NCI-H526 treated with DMSO at 0.1 percent for 48 hours (cell line): ENCODE measurements around the gene SH3GL1.
A peak's percentile ranks its signal among the peaks of the same experiment; 100 is the strongest.

Experiments
- DNase-seq: peaks from one replicate; lab custom pipeline; 2025; lab: John Stamatoyannopoulos, UW

Gene SH3GL1

GRCh38 chr19:4375164-4376027 lies 25.0 kb downstream of the SH3GL1 start:
- peak; percentile 83 for DNase-seq

GRCh38 chr19:4374498-4375163 lies 25.7 kb downstream of the SH3GL1 start:
- no peak for DNase-seq

- DNase-seq, result no peak
Observed at GRCh38 chr19:4373601-4374497, 26.5 kb downstream of the SH3GL1 start.

GRCh38 chr19:4373013-4373367 lies 27.4 kb downstream of the SH3GL1 start:
- no peak for DNase-seq

GRCh38 chr19:4372165-4373012 lies 28.0 kb downstream of the SH3GL1 start:
- no peak for DNase-seq

GRCh38 chr19:4371247-4372164 lies 28.8 kb downstream of the SH3GL1 start:
- no peak for DNase-seq

- DNase-seq, result no peak
Observed at GRCh38 chr19:4370418-4371041, 29.8 kb downstream of the SH3GL1 start.

GRCh38 chr19:4369888-4370260 lies 30.5 kb downstream of the SH3GL1 start:
- no peak for DNase-seq

- DNase-seq, result peak; percentile 9
Observed at GRCh38 chr19:4369109-4369887, 31.0 kb downstream of the SH3GL1 start.

- no peak for DNase-seq
Observed at GRCh38 chr19:4368128-4368820, 32.1 kb downstream of the SH3GL1 start.

GRCh38 chr19:4367781-4368127 lies 32.6 kb downstream of the SH3GL1 start:
- DNase-seq, result no peak

GRCh38 chr19:4367336-4367723 lies 33.0 kb downstream of the SH3GL1 start:
- no peak for DNase-seq

GRCh38 chr19:4366666-4367335 lies 33.5 kb downstream of the SH3GL1 start:
- DNase-seq, result no peak

GRCh38 chr19:4365791-4366665 lies 34.3 kb downstream of the SH3GL1 start:
- no peak for DNase-seq

GRCh38 chr19:4365341-4365740 lies 35.0 kb downstream of the SH3GL1 start:
- DNase-seq, result no peak

- DNase-seq, result no peak
Observed at GRCh38 chr19:4363571-4364304, 36.6 kb downstream of the SH3GL1 start.
